Right ventricle myocardium superior (tissue), 1 donor: ENCODE measurements around the gene DYRK4. TPM values are rescaled to one million over a fixed set of nuclear protein-coding genes. Genes with fewer than 3 reads are reported as not detected.

Experiments
- ATAC-seq: fragments of 200-7000 bp; cut with Tn5 transposase; one replicate; pipeline ENCODE4 v1.9.1; 2020; ENCODE audit warnings: mild to moderate bottlenecking; ENCODE audit not compliant: poor library complexity
- DNase-seq: peaks from one replicate; pipeline ENCODE4 v3.0.0-alpha.2; 2020
- intact Hi-C: fragments of 100-400 bp; cut with DNase I; formaldehyde crosslinking; loops from one replicate; pipeline ENCODE4 v1.11.2; 2022
- total RNA-seq: library from RNA; stranded (reverse); fragmentation: NEBNext Ultra II Directional; extraction: Animal tissue kit (Norgen Biotek cat#: 25700); gene quantifications from one replicate; pipeline ENCODE4 v1.2.1, GENCODE V29; 2021
- donor health status: DM: no; HTN: yes; CAD: no; lungs with severe emphysema.

The DYRK4 gene
- total RNA-seq, 1 donor from 2014 or later: 23.5 TPM

DNA sequence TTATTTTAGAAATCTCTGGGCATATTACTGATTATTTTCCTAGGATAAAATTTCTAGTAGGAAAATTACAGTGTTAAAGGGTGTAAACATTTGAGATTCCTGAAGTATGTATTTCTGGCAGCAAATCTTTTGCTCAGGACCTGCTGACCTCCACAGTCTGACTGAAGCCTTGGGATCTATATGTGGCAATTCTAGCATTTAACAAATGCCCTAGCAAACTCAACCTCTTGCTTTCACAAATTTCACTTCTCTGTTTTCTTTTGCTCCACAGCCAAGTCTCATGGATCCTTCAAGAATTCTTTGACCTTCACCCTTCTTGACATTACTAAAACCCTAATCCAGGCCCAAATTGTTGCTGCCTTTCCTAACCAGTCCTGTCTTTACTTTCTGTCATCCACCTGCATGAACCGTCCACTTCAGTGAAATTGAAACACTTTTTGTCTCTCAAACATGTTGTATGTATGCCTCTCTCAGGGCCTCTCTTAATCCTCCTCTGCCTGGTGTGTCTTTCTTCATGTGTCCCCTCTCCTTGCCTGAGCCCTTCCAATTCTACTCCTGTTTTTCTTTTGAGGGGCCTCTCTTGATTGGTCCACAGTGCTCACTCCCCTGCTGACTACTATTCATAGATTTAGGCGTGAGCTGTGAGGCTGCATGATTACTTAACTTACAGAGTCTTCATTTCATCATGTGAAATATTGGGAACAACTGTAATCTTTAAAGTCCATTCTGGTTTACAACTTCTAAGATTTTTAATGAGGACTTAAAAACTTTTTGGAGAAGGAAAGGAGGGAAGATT is 5.1 kb upstream of the DYRK4 start:
- ATAC-seq (peak; percentile 49), DNase-seq (no peak)
- intact Hi-C loops: no loop called here

- no peak for DNase-seq
- no peak for ATAC-seq
- intact Hi-C loops: no loop called here
Observed at GRCh38 chr12:4557586-4557985, 4.4 kb upstream of the DYRK4 start.

- DNase-seq: no peak
- intact Hi-C loops: no loop called here
- ATAC-seq: no peak
Observed at GRCh38 chr12:4558171-4558570, 3.8 kb upstream of the DYRK4 start.

DNA sequence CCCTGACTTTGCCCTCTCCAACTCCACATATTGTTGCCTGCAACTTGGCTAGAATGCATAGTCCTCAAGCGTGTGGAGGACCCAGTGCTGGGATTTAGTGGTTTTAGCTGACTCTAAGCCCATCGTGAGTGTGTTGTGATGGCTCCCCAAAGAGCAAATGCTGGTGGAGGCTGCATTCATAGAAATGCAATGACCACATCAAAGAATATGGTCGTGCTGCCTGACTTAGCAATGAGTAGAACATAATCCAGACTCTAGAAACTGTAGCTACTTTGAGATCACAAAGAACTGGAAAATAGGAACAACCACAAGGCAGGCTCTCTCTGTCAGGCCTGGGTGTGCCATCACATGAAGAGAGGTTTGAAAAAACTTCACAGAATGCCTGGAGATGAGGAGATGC is 1.3 kb downstream of the DYRK4 start:
- intact Hi-C loops: no loop called here
- ATAC-seq: no peak

DNA sequence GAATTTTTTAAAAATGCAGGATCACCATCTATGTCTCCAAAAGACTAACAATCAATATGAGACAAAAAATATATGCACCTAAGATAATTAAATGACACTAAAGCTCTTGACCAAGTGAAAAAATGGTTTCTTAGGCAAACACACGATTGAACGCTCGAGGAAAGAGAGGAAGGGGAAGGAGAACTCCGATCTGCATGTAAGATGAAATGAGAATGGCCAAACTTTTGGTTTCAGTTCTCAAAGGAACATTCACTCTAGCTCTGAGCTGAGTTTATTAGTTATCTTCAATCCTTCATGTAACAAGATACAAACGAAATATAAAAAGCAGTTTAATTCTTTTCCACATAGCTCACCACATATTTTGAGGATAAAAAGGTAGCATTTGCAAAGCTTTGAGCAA is 2.8 kb downstream of the DYRK4 start:
- DNase-seq (no peak), ATAC-seq (no peak)
- intact Hi-C loops: no loop called here

More for the DNA sequence above, 1.3 kb downstream of the DYRK4 start:
- DNase-seq: no peak

GRCh38 chr12:4566474-4566873 is 4.5 kb downstream of the DYRK4 start:
- ATAC-seq (no peak), DNase-seq (no peak)
- intact Hi-C loops: no loop called here

- intact Hi-C loops: no loop called here
- ATAC-seq (peak; percentile 53), DNase-seq (no peak)
Observed at GRCh38 chr12:4567073-4567881, 5.3 kb downstream of the DYRK4 start.

DNA sequence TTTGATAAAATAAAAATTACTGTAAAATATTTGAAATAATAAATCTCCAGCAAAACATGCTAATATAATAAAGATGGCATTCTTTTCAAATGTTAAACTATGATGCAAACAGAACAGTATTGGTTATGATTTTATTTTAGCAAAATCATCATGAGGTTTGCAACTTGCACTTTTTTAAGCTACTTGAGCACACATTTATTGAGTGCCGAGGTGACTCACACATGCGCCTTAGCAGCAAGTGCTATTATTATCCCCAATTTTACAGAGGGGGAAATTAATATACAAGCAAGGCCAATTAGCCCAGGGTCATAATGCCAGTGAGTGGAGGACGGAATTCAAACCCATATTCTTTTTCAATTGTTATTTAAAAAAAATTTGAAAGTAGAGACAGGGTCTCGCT is 7.3 kb downstream of the DYRK4 start:
- intact Hi-C loops: no loop called here
- DNase-seq: no peak
- ATAC-seq: no peak

DNA sequence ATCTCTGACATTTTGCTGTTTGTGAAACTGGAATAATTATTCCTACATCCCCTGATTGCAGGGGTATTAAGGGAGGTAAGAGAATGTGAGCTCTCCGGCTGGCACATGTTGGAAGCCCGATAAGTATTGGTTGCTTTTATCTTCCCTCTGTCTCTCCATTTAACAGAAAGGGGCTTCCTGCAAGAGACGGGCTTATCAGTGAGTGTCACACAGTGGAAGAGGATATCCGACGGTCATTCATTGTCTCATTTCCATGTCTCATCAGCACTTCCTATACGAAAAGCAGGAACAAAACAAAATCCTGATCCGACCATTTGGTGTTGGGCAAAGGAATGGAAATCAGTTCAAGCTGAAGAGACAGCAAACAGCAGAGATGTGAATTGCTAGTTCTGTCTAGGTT is 10.7 kb downstream of the DYRK4 start:
- ATAC-seq: no peak
- no peak for DNase-seq
- intact Hi-C loops: no loop called here

GRCh38 chr12:4579305-4580102 is 17.5 kb downstream of the DYRK4 start:
- DNase-seq: no peak
- intact Hi-C loops: no loop called here
- no peak for ATAC-seq

- DNase-seq: no peak
- ATAC-seq: no peak
- intact Hi-C loops: no loop called here
Observed at GRCh38 chr12:4580281-4580688, 18.3 kb downstream of the DYRK4 start.

DNA sequence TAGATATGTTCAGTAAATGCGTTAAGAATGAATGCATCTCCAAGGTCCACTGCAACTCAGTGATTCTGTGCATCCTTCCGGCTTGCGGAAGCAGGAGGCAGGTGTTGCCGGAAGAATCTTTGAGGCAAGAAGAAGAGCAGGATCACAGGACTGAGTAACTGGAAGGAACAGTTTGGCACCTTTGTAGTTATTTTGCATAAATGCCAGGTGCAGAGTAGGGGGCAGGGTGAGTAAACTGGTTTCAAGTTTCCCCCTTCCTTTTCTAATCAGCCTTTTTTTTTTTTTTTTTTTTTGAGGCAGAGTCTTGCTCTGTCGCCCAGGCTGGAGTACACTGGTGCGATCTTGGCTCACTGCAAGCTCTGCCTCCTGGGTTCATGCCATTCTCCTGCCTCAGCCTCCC is 22.3 kb downstream of the DYRK4 start:
- DNase-seq (no peak), ATAC-seq (no peak)
- intact Hi-C loops: no loop called here

DNA sequence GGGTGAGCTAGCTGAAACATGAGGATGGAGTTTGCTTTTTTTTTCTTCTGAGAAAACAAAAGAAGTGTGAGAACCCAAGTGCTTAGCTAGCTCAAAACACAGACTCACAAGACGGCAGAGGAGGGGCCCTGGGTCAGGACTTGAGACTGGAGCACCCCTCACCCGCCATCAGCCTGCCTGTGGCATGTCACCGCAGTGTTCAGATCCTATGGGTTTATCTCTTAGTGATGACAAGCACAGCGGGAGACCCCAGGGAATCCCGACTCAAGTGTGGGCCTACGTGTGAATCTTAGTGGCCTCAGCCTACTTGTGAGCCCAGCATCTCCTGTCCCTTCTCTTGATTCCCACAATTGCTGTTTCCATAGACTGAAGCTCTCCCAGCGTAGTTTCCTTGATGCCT is 22.9 kb downstream of the DYRK4 start:
- DNase-seq: no peak
- ATAC-seq: no peak
- intact Hi-C loops: no loop called here

GRCh38 chr12:4586500-4586899 is 24.5 kb downstream of the DYRK4 start:
- intact Hi-C loops: no loop called here
- DNase-seq (no peak), ATAC-seq (no peak)

- intact Hi-C loops: no loop called here
- no peak for ATAC-seq
Observed at GRCh38 chr12:4587108-4587507, 25.1 kb downstream of the DYRK4 start.

GRCh38 chr12:4588916-4589315 is 26.9 kb downstream of the DYRK4 start:
- ATAC-seq (no peak), DNase-seq (no peak)
- intact Hi-C loops: no loop called here

More at GRCh38 chr12:4587108-4587507, 25.1 kb downstream of the DYRK4 start:
- no peak for DNase-seq

- DNase-seq: no peak
- intact Hi-C loops: no loop called here
- no peak for ATAC-seq
Observed at GRCh38 chr12:4589941-4590340, 27.9 kb downstream of the DYRK4 start.

- no peak for ATAC-seq
- intact Hi-C loops: no loop called here
- no peak for DNase-seq
Observed at GRCh38 chr12:4591180-4591687, 29.2 kb downstream of the DYRK4 start.

GRCh38 chr12:4595881-4596280 is 33.9 kb downstream of the DYRK4 start:
- intact Hi-C loops: no loop called here
- no peak for ATAC-seq
- no peak for DNase-seq
